GM18526 (cell line): ENCODE results near the gene CARNS1.

Experiments
- POLR2A ChIP-seq: IDR thresholded peaks from 3 replicates; pipeline ENCODE4 v1.6.1; 2011; ENCODE audit not compliant: insufficient read length; ENCODE audit errors: extremely low read depth

The CARNS1 gene

DNA sequence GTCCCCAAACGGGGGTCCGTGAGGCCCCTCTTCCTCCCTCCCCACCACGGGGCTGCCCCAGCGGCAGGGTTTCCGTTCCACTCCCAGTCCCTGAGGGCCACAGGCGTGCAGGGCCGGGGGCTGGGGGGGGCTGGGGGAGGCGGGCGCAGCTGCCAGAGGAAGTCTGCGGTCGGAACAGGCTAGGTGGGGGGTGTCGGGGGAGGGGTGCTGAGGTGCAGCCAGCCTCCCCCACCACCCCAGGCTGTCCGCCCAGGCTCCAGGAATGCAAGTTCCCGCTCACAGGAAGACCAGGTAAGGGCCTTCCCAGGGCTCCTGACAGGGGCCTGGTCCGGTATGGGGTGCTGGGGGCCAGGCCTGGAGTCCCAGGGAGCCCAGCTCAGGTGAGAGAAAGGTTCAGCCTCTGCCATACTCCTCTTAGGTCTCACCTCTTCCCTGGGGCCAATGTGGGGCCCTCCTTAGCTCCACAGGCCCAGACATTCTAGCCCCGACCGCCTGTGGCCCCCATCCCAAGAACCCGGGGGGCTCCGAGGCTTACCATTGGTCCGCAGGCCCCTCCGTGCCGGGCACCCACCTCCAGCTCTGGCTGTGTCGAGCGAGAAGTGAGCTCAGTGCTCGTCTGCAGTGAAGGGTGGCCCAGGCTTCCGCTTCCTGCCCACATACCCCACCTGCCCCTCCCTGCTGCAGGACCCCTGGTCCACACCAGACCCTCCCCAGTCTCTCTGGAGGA, 21.8 kb downstream of the CARNS1 start, which contains the start of gene PTPRCAP:
Gene PTPRCAP (minus strand): TSS at position 601 of the 727 bp plus-strand sequence. CDS start 63 bp downstream, at position 538.
- TF ChIP-seq POLR2A = peak; percentile 95

DNA sequence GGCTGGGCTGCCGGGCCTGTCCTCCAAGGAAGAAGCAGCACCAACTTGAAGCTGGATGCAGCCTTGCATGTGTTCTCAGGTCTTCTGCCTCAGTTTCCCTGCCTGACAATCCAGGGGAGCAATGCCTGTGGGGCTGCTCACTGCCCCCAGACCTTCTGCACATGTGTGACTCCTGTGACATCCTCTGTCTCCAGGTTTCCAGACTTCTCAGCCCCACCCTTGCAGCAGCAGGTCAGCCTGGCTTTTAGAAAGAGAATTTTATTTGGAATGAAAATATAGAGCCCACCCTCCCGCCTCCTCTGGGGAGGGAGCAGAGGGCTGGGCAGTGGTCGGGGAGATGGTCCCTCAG, 22.3 kb downstream of the CARNS1 start:
- TF ChIP-seq POLR2A = no peak

DNA sequence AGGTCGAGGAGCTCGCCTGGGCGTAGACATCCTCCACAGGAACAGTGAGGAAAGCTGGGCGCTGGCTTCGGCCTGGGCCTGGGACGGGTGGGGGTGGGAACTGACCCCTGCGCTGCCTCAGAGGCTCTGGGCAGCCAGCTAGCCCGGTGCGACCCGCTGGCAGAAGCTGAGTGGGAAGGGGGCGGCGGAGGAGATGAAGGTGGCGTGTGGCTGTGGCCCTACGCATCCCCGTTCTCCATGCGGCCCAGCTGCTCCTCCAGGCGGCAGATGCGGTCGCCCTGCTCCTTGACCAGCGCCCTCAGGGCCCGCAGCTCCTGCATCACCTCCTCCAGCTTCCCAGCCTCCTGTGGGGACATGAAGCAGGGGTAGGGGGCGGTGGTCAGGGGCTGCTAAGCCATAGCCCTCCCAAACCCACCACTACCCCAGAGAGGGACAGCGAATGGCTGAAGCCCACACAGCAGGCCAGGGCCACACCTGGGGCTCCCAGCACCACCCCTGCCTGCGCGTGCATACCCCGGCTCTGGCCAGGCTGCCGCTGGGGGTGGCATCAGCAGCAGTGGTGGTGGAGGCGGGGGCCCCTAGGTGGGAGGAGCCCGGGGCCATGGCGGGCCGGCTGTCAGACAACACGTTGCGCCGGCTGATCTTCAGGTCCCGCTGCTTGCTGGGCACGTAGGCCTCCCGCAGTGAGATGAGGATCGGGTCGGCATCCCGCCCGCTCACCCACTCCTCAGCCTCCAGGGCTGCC, 22.9 kb downstream of the CARNS1 start:
- no peak for TF ChIP-seq POLR2A

- peak; percentile 12 for TF ChIP-seq POLR2A
These were observed 24.1 kb downstream of the CARNS1 start for GRCh38 chr11:67439321-67440228.

GRCh38 chr11:67440229-67441097, 25.0 kb downstream of the CARNS1 start:
- peak; percentile 22 for TF ChIP-seq POLR2A

DNA sequence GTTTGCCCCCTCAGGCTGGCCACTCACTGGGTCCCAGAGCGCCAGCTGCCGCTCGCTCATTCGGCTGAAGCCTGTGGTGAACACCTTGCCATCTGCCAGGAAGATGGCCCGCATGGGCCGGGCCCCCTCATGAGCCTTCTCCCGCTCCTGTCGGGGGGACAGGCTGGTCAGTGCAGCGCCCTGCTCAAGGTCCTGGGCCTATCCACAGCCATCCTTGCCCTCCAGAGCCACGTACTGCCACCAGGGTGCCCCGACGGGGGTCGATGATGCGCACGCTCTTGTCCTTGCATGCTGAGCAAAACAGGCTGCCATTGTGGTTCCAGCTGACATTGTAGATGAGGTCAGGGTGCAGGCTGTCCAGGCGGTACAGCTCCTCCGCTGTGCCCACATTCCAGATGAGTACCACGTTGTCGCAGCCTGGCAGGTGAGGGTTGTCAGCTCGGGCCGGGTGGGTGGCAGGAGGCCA, 25.7 kb downstream of the CARNS1 start:
- no peak for TF ChIP-seq POLR2A

DNA sequence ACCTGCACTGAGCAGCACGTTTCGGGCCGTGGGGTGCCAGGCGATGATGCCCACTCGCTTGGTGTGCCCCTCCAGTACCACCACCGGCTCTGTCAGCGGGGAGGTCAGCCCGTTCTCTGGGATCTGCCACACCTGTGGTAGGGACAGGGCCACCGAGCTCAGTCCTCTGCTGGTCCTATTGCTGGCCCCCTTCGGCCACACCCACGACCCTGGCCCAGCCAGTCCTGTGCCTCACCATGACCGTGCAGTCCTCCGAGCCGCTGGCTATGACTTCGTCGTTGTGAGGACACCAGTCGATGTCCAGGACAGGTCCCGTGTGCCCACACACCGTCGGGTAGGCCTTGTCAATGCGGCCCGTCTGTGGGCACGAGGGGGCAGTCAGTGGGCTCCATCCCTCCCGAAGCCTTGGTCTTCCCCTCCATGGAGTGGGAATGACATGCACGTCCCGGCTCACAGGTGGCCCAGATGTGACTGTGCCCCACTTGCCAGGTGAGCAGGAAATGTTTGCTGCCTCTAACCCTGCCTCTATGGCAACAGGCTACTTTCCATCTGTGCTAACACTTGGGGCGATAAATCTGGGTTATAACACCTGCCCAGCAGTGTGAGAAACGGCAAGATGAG, 26.4 kb downstream of the CARNS1 start:
- no peak for TF ChIP-seq POLR2A

GRCh38 chr11:67442504-67443404, 27.3 kb downstream of the CARNS1 start:
- peak; percentile 22 for TF ChIP-seq POLR2A

- no peak for TF ChIP-seq POLR2A
These were observed 30.0 kb downstream of the CARNS1 start for GRCh38 chr11:67445515-67445914.

GRCh38 chr11:67448220-67448609, 32.7 kb downstream of the CARNS1 start:
- TF ChIP-seq POLR2A = no peak

- no peak for TF ChIP-seq POLR2A
These were observed 33.8 kb downstream of the CARNS1 start for GRCh38 chr11:67449116-67449844.

DNA sequence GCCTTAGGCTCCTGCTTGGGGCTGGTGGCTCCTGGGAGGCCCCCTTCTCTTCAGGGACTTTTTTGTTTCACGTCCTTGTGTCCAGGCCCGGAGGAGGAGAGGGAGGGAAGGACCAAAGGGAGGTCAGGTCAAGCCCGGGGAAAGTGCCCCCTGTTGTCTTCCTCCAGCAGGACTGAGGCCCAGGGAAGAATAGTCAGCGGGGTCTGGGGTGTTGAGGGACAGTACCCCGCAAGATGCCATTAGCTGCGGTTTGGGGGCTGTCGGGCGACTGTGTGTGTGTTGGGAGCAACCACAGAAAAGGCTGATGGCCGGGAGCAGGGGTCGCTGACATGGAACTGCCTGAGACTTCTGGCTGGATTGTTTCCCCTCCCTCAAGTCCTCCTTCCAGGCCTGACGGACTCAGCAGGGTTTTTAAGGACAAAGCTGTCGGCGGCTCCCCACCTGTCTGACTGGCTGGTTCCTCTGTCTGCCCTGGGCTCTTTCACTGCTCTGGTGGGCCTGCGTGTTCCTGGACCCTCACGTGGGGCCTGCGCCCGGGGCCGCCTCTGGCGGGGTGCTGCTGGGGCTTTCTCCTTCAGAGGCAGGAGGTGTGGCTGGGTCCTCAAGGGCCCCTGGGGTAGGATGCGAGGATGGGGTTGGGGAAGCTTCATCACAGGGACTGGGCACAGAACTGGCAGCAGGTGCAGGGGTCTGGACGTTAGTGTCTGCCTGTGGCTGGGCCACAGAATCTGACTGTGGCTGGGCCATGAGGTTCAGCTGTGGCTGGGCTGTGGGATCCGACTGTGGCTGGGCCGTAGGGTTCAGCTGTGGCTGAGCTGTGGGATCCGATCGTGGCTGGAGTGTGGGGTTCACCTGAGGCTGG, 35.5 kb downstream of the CARNS1 start:
- no peak for TF ChIP-seq POLR2A

GRCh38 chr11:67451658-67451976, 36.1 kb downstream of the CARNS1 start:
- no peak for TF ChIP-seq POLR2A
